Activated CD4-positive, alpha-beta memory T cell treated with anti-CD3 and anti-CD28 coated beads, Interleukin-2, amount 10 ng/mL, durations not matched to agents 7 days and 5 days (primary cell): ENCODE measurements around the gene MYL6B. TPM values are rescaled to one million over a fixed set of nuclear protein-coding genes. Genes with fewer than 3 reads are reported as not detected.
"Not testable (repeated sequence)": the region's sequence is repeated elsewhere in the genome, so short reads cannot be mapped to it uniquely, and the experiment has no call there.

Source experiments
- CTCF ChIA-PET: fragments of 350-600 bp; sonication (Branson Sonifier 250); formaldehyde crosslinking; loops from one replicate; lab custom pipeline; 2021; ENCODE audit warnings: antibody characterized with exemption, inconsistent platforms; lab: Charles Lee
- POLR2A ChIA-PET: fragments of 350-600 bp; sonication (Branson Sonifier 250); formaldehyde crosslinking; loops from one replicate; lab custom pipeline; 2021; ENCODE audit warnings: antibody characterized with exemption; lab: Charles Lee
- DNase-seq: peaks from one replicate; pipeline ENCODE4 v3.0.0-alpha.2; 2020
- H3K27ac Mint-ChIP-seq: one replicate; pipeline ENCODE4 v1.8.0; 2021; ENCODE audit warnings: mild to moderate bottlenecking, mixed read lengths
- H3K27me3 Mint-ChIP-seq: one replicate; pipeline ENCODE4 v1.8.0; 2021; ENCODE audit warnings: mixed read lengths
- H3K36me3 Mint-ChIP-seq: one replicate; pipeline ENCODE4 v1.8.0; 2021; ENCODE audit warnings: low read depth, mixed read lengths
- H3K4me1 Mint-ChIP-seq: one replicate; pipeline ENCODE4 v1.8.0; 2021; ENCODE audit warnings: mixed read lengths
- H3K4me3 Mint-ChIP-seq: one replicate; pipeline ENCODE4 v1.8.0; 2021; ENCODE audit warnings: mild to moderate bottlenecking, mixed read lengths
- H3K9me3 Mint-ChIP-seq: one replicate; pipeline ENCODE4 v1.8.0; 2021; ENCODE audit warnings: mixed read lengths
- total RNA-seq, 2 experiments: library from RNA; stranded (reverse); gene quantifications; one replicate each; pipeline ENCODE4 v1.2.3, GENCODE V29; 2021

MYL6B gene
- total RNA-seq, 2 experiments from 2014 or later = 60.4 to 63.2 TPM

DNA sequence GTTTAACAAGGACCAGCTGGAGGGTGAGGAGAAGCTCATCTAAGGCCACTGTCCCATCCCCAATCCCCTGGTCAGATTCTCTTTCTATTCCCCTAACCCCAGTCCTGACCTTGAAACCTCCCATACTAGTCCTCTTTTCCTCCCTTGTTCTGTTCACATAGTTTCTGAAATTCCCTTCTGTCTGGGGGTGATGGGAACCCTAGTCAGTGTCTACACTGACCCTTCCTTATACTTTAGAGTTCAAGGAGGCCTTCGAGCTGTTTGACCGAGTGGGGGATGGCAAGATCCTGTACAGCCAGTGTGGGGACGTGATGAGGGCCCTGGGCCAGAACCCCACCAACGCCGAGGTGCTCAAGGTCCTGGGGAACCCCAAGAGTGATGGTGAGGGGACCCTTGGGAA, 2.4 kb downstream of the MYL6B start:
- H3K4me3 Mint-ChIP-seq = no peak overlapping the region
- H3K27ac Mint-ChIP-seq = peak overlapping the region; percentile 29
- H3K36me3 Mint-ChIP-seq = peaks cover 44% of the 10 kb centered on the region
- H3K4me1 Mint-ChIP-seq = peaks cover 58% of the 10 kb centered on the region
- H3K27me3 Mint-ChIP-seq = no peaks in the 10 kb centered on the region
- CTCF ChIA-PET = interaction anchor here (1.6 kb wide), 1 partner anchor 27 kb away, joined by 4 read pairs; the partner anchor contains the start of gene ESYT1
- DNase-seq = no peak
- no peaks in the 10 kb centered on the region for H3K9me3 Mint-ChIP-seq
- POLR2A ChIA-PET = interaction anchor here (0.5 to 4.7 kb wide), 7 partner anchors 7 to 67 kb away, joined by 3 to 42 read pairs (median 4); partner anchors contain the start of genes ESYT1, PA2G4, SMARCC2 and ZC3H10

- no peak for DNase-seq
- Mint-ChIP-seq H3K4me1 (peaks cover 60% of the 10 kb centered on the region), H3K27ac (peak overlapping the region; percentile 29), H3K36me3 (peaks cover 49% of the 10 kb centered on the region), H3K4me3 (peak overlapping the region; percentile 17), H3K27me3 (no peaks in the 10 kb centered on the region), H3K9me3 (no peaks in the 10 kb centered on the region)
- CTCF ChIA-PET = interaction anchor here (1.6 kb wide), 1 partner anchor 28 kb away, joined by 4 read pairs; the partner anchor contains the start of gene ESYT1
- POLR2A ChIA-PET = interaction anchor here (0.5 to 4.7 kb wide), 6 partner anchors 8 to 67 kb away, joined by 3 to 42 read pairs (median 8); partner anchors contain the start of genes ESYT1, SMARCC2 and ZC3H10
Measured at GRCh38 chr12:56155256-56155845, 3.0 kb downstream of the MYL6B start.

- ChIA-PET CTCF (interaction anchor here (0.6 to 1.8 kb wide), 6 partner anchors 20 to 202 kb away, joined by 3 to 11 read pairs (median 4); partner anchors contain the start of genes SMARCC2 and ZC3H10), POLR2A (interaction anchor here (0.8 to 4.7 kb wide), 5 partner anchors 12 to 183 kb away, joined by 3 to 42 read pairs (median 5); partner anchors contain the start of genes ESYT1, RAB5B and ZC3H10)
- H3K36me3 Mint-ChIP-seq = peaks cover 56% of the 10 kb centered on the region
- not testable (repeated sequence) for H3K9me3 Mint-ChIP-seq, DNase-seq, H3K27me3 Mint-ChIP-seq
- peak overlapping the region; percentile 91 for H3K4me3 Mint-ChIP-seq
- H3K4me1 Mint-ChIP-seq = peaks cover 59% of the 10 kb centered on the region
- peak overlapping the region; percentile 90 for H3K27ac Mint-ChIP-seq
Measured at GRCh38 chr12:56156464-56157200, 4.2 kb downstream of the MYL6B start.

- peak overlapping the region; percentile 91 for H3K4me3 Mint-ChIP-seq
Measured at GRCh38 chr12:56157201-56158028, 5.0 kb downstream of the MYL6B start.

GRCh38 chr12:56158029-56158925, 5.9 kb downstream of the MYL6B start, which contains the start of gene MYL6:
Gene MYL6 (plus strand): TSS chr12:56158359. CDS start chr12:56158402, 43 bp downstream.
- H3K4me1 Mint-ChIP-seq = peaks cover 59% of the 10 kb centered on the region
- peak within 1 kb of the TSS; percentile 91 for H3K4me3 Mint-ChIP-seq
- POLR2A ChIA-PET = interaction anchor here (0.6 to 9.2 kb wide), 23 partner anchors 9 to 478 kb away, joined by 3 to 178 read pairs (median 6); partner anchors contain the start of genes ESYT1, MYL6B, PA2G4 and PYM1
- H3K27ac Mint-ChIP-seq = peak within 1 kb of the TSS; percentile 90
- DNase-seq = peak; percentile 94
- no peaks in the 10 kb centered on the region for H3K9me3 Mint-ChIP-seq
- CTCF ChIA-PET = interaction anchor here (0.6 to 7.2 kb wide), 8 partner anchors 22 to 202 kb away, joined by 3 to 86 read pairs (median 4); partner anchors contain the start of genes ESYT1, PA2G4, RNF41 and SMARCC2
- H3K36me3 Mint-ChIP-seq = peaks cover 65% of the 10 kb centered on the region
- no peaks in the 10 kb centered on the region for H3K27me3 Mint-ChIP-seq

More at GRCh38 chr12:56157201-56158028, 5.0 kb downstream of the MYL6B start:
- ChIA-PET POLR2A (interaction anchor here (0.8 to 9.2 kb wide), 16 partner anchors 10 to 203 kb away, joined by 3 to 178 read pairs (median 12); partner anchors contain the start of genes ESYT1, PA2G4, RNF41 and RPL41), CTCF (interaction anchor here (0.6 to 7.2 kb wide), 7 partner anchors 21 to 54 kb away, joined by 3 to 86 read pairs (median 4); partner anchors contain the start of genes ESYT1, SMARCC2 and ZC3H10)
- Mint-ChIP-seq H3K27me3 (no peaks in the 10 kb centered on the region), H3K4me1 (peaks cover 62% of the 10 kb centered on the region), H3K36me3 (peaks cover 60% of the 10 kb centered on the region), H3K27ac (peak overlapping the region; percentile 90), H3K9me3 (no peaks in the 10 kb centered on the region)
- DNase-seq = peak; percentile 67

- POLR2A ChIA-PET = interaction anchor here (1.0 to 9.2 kb wide), 22 partner anchors 9 to 478 kb away, joined by 3 to 178 read pairs (median 7); partner anchors contain the start of genes ESYT1, MYL6B, PA2G4 and PYM1
- Mint-ChIP-seq H3K9me3 (no peaks in the 10 kb centered on the region), H3K4me3 (peak overlapping the region; percentile 91), H3K4me1 (peaks cover 57% of the 10 kb centered on the region), H3K27ac (peak overlapping the region; percentile 90), H3K27me3 (no peaks in the 10 kb centered on the region), H3K36me3 (peaks cover 72% of the 10 kb centered on the region)
- CTCF ChIA-PET = interaction anchor here (0.9 to 7.2 kb wide), 6 partner anchors 30 to 201 kb away, joined by 4 to 86 read pairs (median 18); partner anchors contain the start of genes ESYT1, PA2G4, RNF41 and SMARCC2
- DNase-seq = peak; percentile 39
Measured at GRCh38 chr12:56158926-56159461, 6.6 kb downstream of the MYL6B start.

GRCh38 chr12:56159482-56160192, 7.2 kb downstream of the MYL6B start:
- H3K36me3 Mint-ChIP-seq = peaks cover 75% of the 10 kb centered on the region
- H3K27ac Mint-ChIP-seq = peak overlapping the region; percentile 90
- ChIA-PET CTCF (interaction anchor here (1.7 to 7.2 kb wide), 5 partner anchors 29 to 63 kb away, joined by 4 to 86 read pairs (median 32); partner anchors contain the start of genes ESYT1, PA2G4, RNF41 and SMARCC2), POLR2A (interaction anchor here (1.0 to 9.2 kb wide), 22 partner anchors 10 to 232 kb away, joined by 3 to 178 read pairs (median 8); partner anchors contain the start of genes ESYT1, MYL6B, PA2G4 and PYM1)
- no peaks in the 10 kb centered on the region for H3K27me3 Mint-ChIP-seq
- peaks cover 53% of the 10 kb centered on the region for H3K4me1 Mint-ChIP-seq
- no peaks in the 10 kb centered on the region for H3K9me3 Mint-ChIP-seq
- peak overlapping the region; percentile 91 for H3K4me3 Mint-ChIP-seq
- DNase-seq = no peak

- H3K27ac Mint-ChIP-seq = peak overlapping the region; percentile 90
- H3K4me1 Mint-ChIP-seq = peaks cover 47% of the 10 kb centered on the region
- peak; percentile 79 for DNase-seq
- no peaks in the 10 kb centered on the region for H3K27me3 Mint-ChIP-seq
- H3K9me3 Mint-ChIP-seq = no peaks in the 10 kb centered on the region
- POLR2A ChIA-PET = interaction anchor here (1.1 to 9.2 kb wide), 15 partner anchors 11 to 113 kb away, joined by 4 to 178 read pairs (median 18); partner anchors contain the start of genes ANKRD52, ESYT1, MYL6B and PA2G4
- H3K36me3 Mint-ChIP-seq = peaks cover 76% of the 10 kb centered on the region
- peak overlapping the region; percentile 91 for H3K4me3 Mint-ChIP-seq
- CTCF ChIA-PET = interaction anchor here (1.7 to 7.2 kb wide), 5 partner anchors 29 to 62 kb away, joined by 4 to 86 read pairs (median 32); partner anchors contain the start of genes ESYT1, PA2G4, RNF41 and SMARCC2
Measured at GRCh38 chr12:56160193-56160763, 7.9 kb downstream of the MYL6B start.

GRCh38 chr12:56160894-56161689, 8.7 kb downstream of the MYL6B start:
- H3K9me3 Mint-ChIP-seq = no peaks in the 10 kb centered on the region
- POLR2A ChIA-PET = interaction anchor here (0.8 to 9.2 kb wide), 18 partner anchors 10 to 187 kb away, joined by 3 to 178 read pairs (median 6); partner anchors contain the start of genes ANKRD52, ESYT1, MYL6B and PA2G4
- CTCF ChIA-PET = interaction anchor here (1.7 to 7.2 kb wide), 4 partner anchors 10 to 42 kb away, joined by 6 to 86 read pairs (median 34); partner anchors contain the start of genes ESYT1, MYL6B, SMARCC2 and ZC3H10
- no peaks in the 10 kb centered on the region for H3K27me3 Mint-ChIP-seq
- peak overlapping the region; percentile 90 for H3K27ac Mint-ChIP-seq
- no peak for DNase-seq
- peaks cover 78% of the 10 kb centered on the region for H3K36me3 Mint-ChIP-seq
- peaks cover 40% of the 10 kb centered on the region for H3K4me1 Mint-ChIP-seq
- H3K4me3 Mint-ChIP-seq = peak overlapping the region; percentile 91
